ENCODE measurements around the gene HPGD. TPM values are rescaled to one million over a fixed set of nuclear protein-coding genes. Genes with fewer than 3 reads are reported as not detected.

The HPGD gene
- polyA plus RNA-seq, 4 donors, result 60.9 to 399 (median 161) TPM

DNA sequence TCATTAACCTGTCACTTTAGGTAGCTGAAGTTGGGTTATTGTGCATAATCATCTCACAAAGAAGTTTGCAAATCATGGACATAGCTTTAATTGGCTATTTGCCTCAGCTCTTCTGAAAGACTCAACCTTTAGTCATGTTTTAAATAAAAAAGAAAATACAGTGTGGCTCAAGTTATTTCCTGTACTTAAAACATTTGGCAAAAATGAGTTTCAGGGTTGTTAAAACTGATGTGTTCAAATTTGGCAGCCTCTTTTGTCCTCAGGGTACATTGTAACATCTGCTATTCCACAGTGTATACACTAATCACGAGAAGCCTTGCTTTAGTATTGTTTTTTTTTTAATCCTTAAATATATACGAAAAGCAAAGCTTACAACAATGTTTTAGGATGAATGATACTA lies 31.5 kb upstream of the HPGD start:
- H3K27ac ChIP-seq (ENCODE audit: low read depth in 1 of 3, low read length in 2 of 3), result no peak overlapping the region
- 72 to 86% (median 84%) methylated on average over 2 of the region's 2 CpGs for WGBS, 3 donors
- DNase-seq, result no peak
- H3K36me3 ChIP-seq (ENCODE audit: control insufficient read depth in 3 of 3, insufficient read depth in 2 of 3, low read depth in 1 of 3, low read length in 3 of 3), result no peaks in the 10 kb centered on the region
- no peaks in the 10 kb centered on the region for H3K9me3 ChIP-seq (ENCODE audit: control insufficient read depth in 2 of 2, insufficient read depth in 1 of 2, low read depth in 1 of 2, low read length in 1 of 2)
- no peak for FAIRE-seq
- H3K4me3 ChIP-seq (ENCODE audit: low read depth in 1 of 3, low read length in 3 of 3), result no peak overlapping the region
- H3K27me3 ChIP-seq (ENCODE audit: control insufficient read depth in 3 of 3, insufficient read depth in 3 of 3, low read length in 3 of 3), result no peaks in the 10 kb centered on the region
- H3K4me1 ChIP-seq (ENCODE audit: control insufficient read depth in 3 of 3, insufficient read depth in 2 of 3, low read depth in 1 of 3, low read length in 2 of 3), result peaks cover 0 to 9% (median 0%) of the 10 kb centered on the region in 3 donors

DNA sequence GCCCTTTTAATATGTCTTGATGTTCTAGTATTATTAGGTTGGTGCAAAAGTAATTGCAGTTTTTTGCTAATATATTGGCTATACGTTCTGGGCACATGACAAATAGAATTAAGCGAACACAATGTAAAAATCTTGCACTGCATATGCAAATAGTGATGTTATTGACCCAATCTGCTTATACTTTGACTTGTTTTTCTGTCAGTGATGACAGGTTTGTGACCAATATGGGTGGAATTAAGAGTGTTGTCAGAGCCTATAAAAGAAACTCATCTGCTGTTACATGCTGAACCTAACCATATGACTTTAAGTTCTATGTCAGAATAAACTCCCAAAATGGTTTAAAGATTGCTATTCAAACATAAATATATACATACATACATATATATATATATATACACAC lies 30.7 kb upstream of the HPGD start:
- no peak for DNase-seq
- Histone ChIP-seq H3K9me3 (ENCODE audit: control insufficient read depth in 2 of 2, insufficient read depth in 1 of 2, low read depth in 1 of 2, low read length in 1 of 2) (no peaks in the 10 kb centered on the region), H3K27me3 (ENCODE audit: control insufficient read depth in 3 of 3, insufficient read depth in 3 of 3, low read length in 3 of 3) (no peaks in the 10 kb centered on the region), H3K4me3 (ENCODE audit: low read depth in 1 of 3, low read length in 3 of 3) (no peak overlapping the region), H3K4me1 (ENCODE audit: control insufficient read depth in 3 of 3, insufficient read depth in 2 of 3, low read depth in 1 of 3, low read length in 2 of 3) (peaks cover 0 to 9% (median 0%) of the 10 kb centered on the region in 3 donors), H3K27ac (ENCODE audit: low read depth in 1 of 3, low read length in 2 of 3) (no peak overlapping the region), H3K36me3 (ENCODE audit: control insufficient read depth in 3 of 3, insufficient read depth in 2 of 3, low read depth in 1 of 3, low read length in 3 of 3) (no peaks in the 10 kb centered on the region)
- WGBS, 3 donors, result 90 to 93% (median 92%) methylated on average over 2 of the region's 2 CpGs
- FAIRE-seq, result no peak

DNA sequence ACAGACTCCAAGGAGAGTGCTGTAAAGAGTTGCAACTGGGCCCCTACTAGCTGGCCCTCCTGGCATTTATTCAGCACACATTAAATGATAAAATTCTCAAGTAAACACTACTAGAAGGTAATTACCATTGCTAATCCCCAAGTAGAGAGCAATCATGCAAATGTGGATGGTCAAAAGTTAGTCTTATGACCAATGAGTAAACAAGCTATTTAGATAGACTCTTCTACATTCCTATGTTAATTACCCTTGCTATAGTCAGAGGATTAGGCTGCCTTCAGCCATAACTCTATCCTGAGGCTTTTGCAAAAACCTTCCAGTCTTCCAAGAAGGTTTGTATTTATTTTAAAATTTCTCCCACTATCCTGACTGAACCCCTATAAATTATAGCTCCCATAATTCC lies 28.3 kb upstream of the HPGD start:
- peak in 1 of 2 donors; percentile 52 for DNase-seq
- Histone ChIP-seq H3K27ac (ENCODE audit: low read depth in 1 of 3, low read length in 2 of 3) (no peak overlapping the region), H3K9me3 (ENCODE audit: control insufficient read depth in 2 of 2, insufficient read depth in 1 of 2, low read depth in 1 of 2, low read length in 1 of 2) (no peaks in the 10 kb centered on the region), H3K27me3 (ENCODE audit: control insufficient read depth in 3 of 3, insufficient read depth in 3 of 3, low read length in 3 of 3) (no peaks in the 10 kb centered on the region), H3K36me3 (ENCODE audit: control insufficient read depth in 3 of 3, insufficient read depth in 2 of 3, low read depth in 1 of 3, low read length in 3 of 3) (no peaks in the 10 kb centered on the region), H3K4me3 (ENCODE audit: low read depth in 1 of 3, low read length in 3 of 3) (no peak overlapping the region), H3K4me1 (ENCODE audit: control insufficient read depth in 3 of 3, insufficient read depth in 2 of 3, low read depth in 1 of 3, low read length in 2 of 3) (no peaks in the 10 kb centered on the region)
- FAIRE-seq, result no peak

DNA sequence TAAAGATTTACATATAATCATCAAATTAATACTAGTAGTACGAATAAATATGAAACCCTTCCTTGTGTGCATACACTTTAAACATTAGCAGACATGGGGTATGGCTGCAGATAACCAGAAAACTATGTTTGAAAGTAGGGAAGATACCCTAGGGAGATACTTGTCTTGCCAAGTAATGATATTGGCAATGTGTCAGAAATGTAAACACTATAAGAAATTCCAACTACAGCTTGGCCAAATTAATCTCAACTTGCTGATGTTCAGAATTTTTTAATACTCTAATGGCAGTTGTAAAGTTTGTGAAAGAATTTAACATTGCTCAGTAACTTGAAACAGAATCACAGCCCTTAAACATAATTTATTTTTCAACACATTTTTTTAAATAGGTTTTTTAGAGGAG lies 27.4 kb upstream of the HPGD start:
- no peak for FAIRE-seq
- no peaks in the 10 kb centered on the region for H3K9me3 ChIP-seq (ENCODE audit: control insufficient read depth in 2 of 2, insufficient read depth in 1 of 2, low read depth in 1 of 2, low read length in 1 of 2)
- WGBS, 3 donors, result 45 to 61% (median 58%) methylated on average over 1 of the region's 1 CpG
- H3K4me1 ChIP-seq (ENCODE audit: control insufficient read depth in 3 of 3, insufficient read depth in 2 of 3, low read depth in 1 of 3, low read length in 2 of 3), result no peaks in the 10 kb centered on the region
- no peaks in the 10 kb centered on the region for H3K36me3 ChIP-seq (ENCODE audit: control insufficient read depth in 3 of 3, insufficient read depth in 2 of 3, low read depth in 1 of 3, low read length in 3 of 3)
- DNase-seq, result no peak
- no peak overlapping the region for H3K27ac ChIP-seq (ENCODE audit: low read depth in 1 of 3, low read length in 2 of 3)
- no peak overlapping the region for H3K4me3 ChIP-seq (ENCODE audit: low read depth in 1 of 3, low read length in 3 of 3)
- H3K27me3 ChIP-seq (ENCODE audit: control insufficient read depth in 3 of 3, insufficient read depth in 3 of 3, low read length in 3 of 3), result no peaks in the 10 kb centered on the region

DNA sequence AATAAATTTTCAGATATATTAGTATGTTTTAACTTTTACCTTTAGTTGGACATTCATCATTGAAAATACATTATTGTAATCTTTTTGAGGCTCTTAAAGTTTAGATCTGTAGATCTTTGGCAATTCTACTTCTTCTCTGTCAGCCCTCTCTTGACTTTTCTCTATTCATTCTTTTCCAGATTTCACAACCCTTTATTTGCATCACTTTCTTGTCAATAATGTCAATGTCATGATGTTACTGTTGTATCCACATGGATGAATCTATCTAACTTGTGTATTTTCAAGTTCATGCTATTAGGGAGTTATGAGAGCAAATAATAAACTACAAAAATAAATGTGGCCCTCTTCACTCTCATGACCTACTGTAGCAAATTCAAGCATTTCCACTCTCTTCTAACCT lies 23.0 kb upstream of the HPGD start:
- no peaks in the 10 kb centered on the region for H3K4me1 ChIP-seq (ENCODE audit: control insufficient read depth in 3 of 3, insufficient read depth in 2 of 3, low read depth in 1 of 3, low read length in 2 of 3)
- no peak overlapping the region for H3K4me3 ChIP-seq (ENCODE audit: low read depth in 1 of 3, low read length in 3 of 3)
- no peak for DNase-seq
- no peaks in the 10 kb centered on the region for H3K9me3 ChIP-seq (ENCODE audit: control insufficient read depth in 2 of 2, insufficient read depth in 1 of 2, low read depth in 1 of 2, low read length in 1 of 2)
- FAIRE-seq, result no peak
- no peak overlapping the region for H3K27ac ChIP-seq (ENCODE audit: low read depth in 1 of 3, low read length in 2 of 3)
- H3K36me3 ChIP-seq (ENCODE audit: control insufficient read depth in 3 of 3, insufficient read depth in 2 of 3, low read depth in 1 of 3, low read length in 3 of 3), result no peaks in the 10 kb centered on the region
- H3K27me3 ChIP-seq (ENCODE audit: control insufficient read depth in 3 of 3, insufficient read depth in 3 of 3, low read length in 3 of 3), result no peaks in the 10 kb centered on the region

DNA sequence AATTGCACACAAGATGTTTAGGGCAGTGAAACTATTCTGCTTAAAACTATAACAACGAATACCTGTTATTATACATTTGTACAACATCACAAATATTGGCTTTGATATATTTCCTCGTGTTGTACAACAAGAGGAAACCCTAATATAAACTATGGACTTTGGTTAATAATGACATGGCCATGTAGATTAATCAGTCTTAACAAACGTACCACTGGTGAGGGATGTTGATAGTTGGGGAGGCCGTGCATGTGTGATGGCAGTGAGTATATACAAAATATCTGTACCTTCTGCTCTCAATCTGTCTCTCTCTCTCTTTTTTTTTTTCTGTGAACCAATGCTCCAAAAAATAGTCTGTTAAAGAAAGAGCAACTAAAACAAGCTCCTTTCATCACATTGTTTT lies 22.2 kb upstream of the HPGD start:
- Histone ChIP-seq H3K4me1 (ENCODE audit: control insufficient read depth in 3 of 3, insufficient read depth in 2 of 3, low read depth in 1 of 3, low read length in 2 of 3) (no peaks in the 10 kb centered on the region), H3K27me3 (ENCODE audit: control insufficient read depth in 3 of 3, insufficient read depth in 3 of 3, low read length in 3 of 3) (no peaks in the 10 kb centered on the region), H3K36me3 (ENCODE audit: control insufficient read depth in 3 of 3, insufficient read depth in 2 of 3, low read depth in 1 of 3, low read length in 3 of 3) (no peaks in the 10 kb centered on the region), H3K4me3 (ENCODE audit: low read depth in 1 of 3, low read length in 3 of 3) (no peak overlapping the region), H3K9me3 (ENCODE audit: control insufficient read depth in 2 of 2, insufficient read depth in 1 of 2, low read depth in 1 of 2, low read length in 1 of 2) (no peaks in the 10 kb centered on the region), H3K27ac (ENCODE audit: low read depth in 1 of 3, low read length in 2 of 3) (no peak overlapping the region)
- 14 to 40% (median 27%) methylated on average over 4 of the region's 4 CpGs for WGBS, 3 donors
- DNase-seq, result peak in 1 of 2 donors; percentile 55
- no peak for FAIRE-seq

DNA sequence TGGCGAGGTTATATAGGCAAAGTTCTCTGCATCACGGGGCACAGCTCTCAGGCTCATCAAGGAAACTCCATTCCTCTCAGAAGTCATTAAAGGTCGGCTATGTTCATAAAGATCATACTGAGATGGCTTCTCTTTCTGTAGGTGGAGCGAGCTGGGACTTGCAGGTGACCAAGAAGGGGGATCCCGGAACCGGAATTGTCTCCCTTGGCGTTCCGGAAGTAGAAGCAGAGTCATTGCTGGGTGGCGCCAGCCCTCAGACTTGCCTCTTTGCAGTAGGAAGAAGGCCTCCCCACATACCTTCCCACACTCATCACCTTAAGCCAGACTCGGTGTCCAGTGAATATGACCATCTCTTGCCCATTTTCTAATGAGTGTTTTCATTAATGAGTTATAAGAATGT lies 17.9 kb upstream of the HPGD start:
- Histone ChIP-seq H3K27ac (ENCODE audit: low read depth in 1 of 3, low read length in 2 of 3) (no peak overlapping the region), H3K36me3 (ENCODE audit: control insufficient read depth in 3 of 3, insufficient read depth in 2 of 3, low read depth in 1 of 3, low read length in 3 of 3) (no peaks in the 10 kb centered on the region), H3K4me1 (ENCODE audit: control insufficient read depth in 3 of 3, insufficient read depth in 2 of 3, low read depth in 1 of 3, low read length in 2 of 3) (no peaks in the 10 kb centered on the region), H3K4me3 (ENCODE audit: low read depth in 1 of 3, low read length in 3 of 3) (no peak overlapping the region), H3K9me3 (ENCODE audit: control insufficient read depth in 2 of 2, insufficient read depth in 1 of 2, low read depth in 1 of 2, low read length in 1 of 2) (no peaks in the 10 kb centered on the region), H3K27me3 (ENCODE audit: control insufficient read depth in 3 of 3, insufficient read depth in 3 of 3, low read length in 3 of 3) (no peaks in the 10 kb centered on the region)
- DNase-seq (no peak), FAIRE-seq (no peak)
- 87 to 95% (median 94%) methylated on average over 10 of the region's 10 CpGs for WGBS, 3 donors

DNA sequence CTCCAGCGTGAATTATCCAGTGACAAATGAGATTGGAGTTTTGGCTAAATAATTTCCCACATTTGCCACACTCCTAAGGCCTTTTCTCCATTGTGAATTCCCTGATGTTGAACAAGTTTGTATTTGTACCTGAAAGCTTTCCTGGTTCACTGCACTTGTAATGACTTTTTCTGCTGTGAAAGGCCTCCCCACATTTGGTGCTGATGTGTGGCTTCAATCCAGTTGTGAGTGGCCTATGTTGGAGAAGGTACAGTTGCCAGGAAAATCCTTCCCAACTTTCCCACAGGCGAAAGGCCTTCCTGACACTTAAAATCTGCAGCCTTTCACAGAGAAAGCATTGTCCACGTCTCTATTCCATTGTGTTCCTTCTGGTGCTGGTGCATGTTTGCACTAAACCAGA lies 17.3 kb upstream of the HPGD start:
- Histone ChIP-seq H3K27ac (ENCODE audit: low read depth in 1 of 3, low read length in 2 of 3) (no peak overlapping the region), H3K9me3 (ENCODE audit: control insufficient read depth in 2 of 2, insufficient read depth in 1 of 2, low read depth in 1 of 2, low read length in 1 of 2) (no peaks in the 10 kb centered on the region), H3K4me3 (ENCODE audit: low read depth in 1 of 3, low read length in 3 of 3) (no peak overlapping the region), H3K27me3 (ENCODE audit: control insufficient read depth in 3 of 3, insufficient read depth in 3 of 3, low read length in 3 of 3) (no peaks in the 10 kb centered on the region), H3K4me1 (ENCODE audit: control insufficient read depth in 3 of 3, insufficient read depth in 2 of 3, low read depth in 1 of 3, low read length in 2 of 3) (no peaks in the 10 kb centered on the region), H3K36me3 (ENCODE audit: control insufficient read depth in 3 of 3, insufficient read depth in 2 of 3, low read depth in 1 of 3, low read length in 3 of 3) (no peaks in the 10 kb centered on the region)
- FAIRE-seq, result no peak
- 88 to 90% (median 89%) methylated on average over 3 of the region's 3 CpGs for WGBS, 3 donors
- DNase-seq, result no peak

DNA sequence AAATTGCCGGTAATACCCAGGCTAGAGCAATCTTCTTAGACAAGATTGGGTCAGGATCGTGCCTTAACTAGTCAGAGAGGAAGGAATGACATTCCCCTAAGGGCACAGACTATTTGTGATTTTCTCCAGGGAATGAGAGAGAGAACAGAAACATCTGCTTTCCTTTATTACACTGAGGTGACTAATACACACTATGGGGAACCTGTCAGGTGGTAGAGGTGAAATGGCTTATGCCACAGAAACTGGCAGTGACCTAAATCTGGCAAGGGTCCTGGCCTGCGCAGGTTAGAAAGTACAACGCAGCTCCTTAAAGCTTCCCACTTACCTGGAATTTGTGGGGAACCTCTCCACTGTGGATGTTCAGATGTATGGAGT lies 16.6 kb upstream of the HPGD start:
- H3K36me3 ChIP-seq (ENCODE audit: control insufficient read depth in 3 of 3, insufficient read depth in 2 of 3, low read depth in 1 of 3, low read length in 3 of 3), result no peaks in the 10 kb centered on the region
- FAIRE-seq, result no peak
- H3K4me3 ChIP-seq (ENCODE audit: low read depth in 1 of 3, low read length in 3 of 3), result no peak overlapping the region
- 82 to 94% (median 92%) methylated on average over 4 of the region's 4 CpGs for WGBS, 3 donors
- no peaks in the 10 kb centered on the region for H3K9me3 ChIP-seq (ENCODE audit: control insufficient read depth in 2 of 2, insufficient read depth in 1 of 2, low read depth in 1 of 2, low read length in 1 of 2)
- no peaks in the 10 kb centered on the region for H3K27me3 ChIP-seq (ENCODE audit: control insufficient read depth in 3 of 3, insufficient read depth in 3 of 3, low read length in 3 of 3)
- H3K27ac ChIP-seq (ENCODE audit: low read depth in 1 of 3, low read length in 2 of 3), result no peak overlapping the region
- H3K4me1 ChIP-seq (ENCODE audit: control insufficient read depth in 3 of 3, insufficient read depth in 2 of 3, low read depth in 1 of 3, low read length in 2 of 3), result no peaks in the 10 kb centered on the region
- no peak for DNase-seq
